Panc1 (cell line): Measurements from ENCODE around the gene C1QTNF2.

Experiments used
- POLR2AphosphoS5 ChIP-seq: IDR thresholded peaks from 2 replicates; pipeline ENCODE4 v1.6.1; 2012; ENCODE audit warnings: mild to moderate bottlenecking, low read depth, low read length, moderate library complexity
- TF ChIP-seq, protein P1 (sequence below), 2 experiments: IDR thresholded peaks; 2 replicates each; pipeline ENCODE4 v1.6.1; 2011 to 2012; ENCODE audit warnings: low read depth in 2 of 2, control low read depth in 1 of 2, low read length in 1 of 2, mild to moderate bottlenecking in 1 of 2, moderate library complexity in 1 of 2; ENCODE audit not compliant: insufficient read depth in 1 of 2
- TF ChIP-seq, protein P2 (sequence below): fragments of 450-650 bp; IDR thresholded peaks from 2 replicates; pipeline ENCODE4 v1.5.1; 2017; ENCODE audit warnings: mild to moderate bottlenecking

DNA sequence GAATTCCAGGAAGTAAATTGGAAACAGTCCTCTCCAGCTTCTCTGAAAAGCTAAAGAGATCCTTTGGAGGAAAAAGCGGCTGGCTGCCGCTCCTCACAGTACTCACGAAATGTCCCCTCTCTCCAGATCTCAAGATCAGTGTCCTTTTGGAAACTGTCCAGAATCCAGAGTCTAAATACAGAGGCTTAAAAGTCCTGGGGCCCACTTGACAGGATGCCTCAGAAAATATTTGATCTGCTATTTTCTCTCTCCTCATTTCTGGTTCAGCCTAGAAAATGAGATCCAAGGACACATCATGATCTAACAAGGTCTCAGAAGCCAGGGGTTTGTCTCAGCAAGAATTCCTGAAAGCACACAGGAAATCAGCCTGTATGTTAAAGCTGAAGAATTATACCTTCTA, 7.2 kb downstream of the C1QTNF2 start:
- TF ChIP-seq, protein P1, sequence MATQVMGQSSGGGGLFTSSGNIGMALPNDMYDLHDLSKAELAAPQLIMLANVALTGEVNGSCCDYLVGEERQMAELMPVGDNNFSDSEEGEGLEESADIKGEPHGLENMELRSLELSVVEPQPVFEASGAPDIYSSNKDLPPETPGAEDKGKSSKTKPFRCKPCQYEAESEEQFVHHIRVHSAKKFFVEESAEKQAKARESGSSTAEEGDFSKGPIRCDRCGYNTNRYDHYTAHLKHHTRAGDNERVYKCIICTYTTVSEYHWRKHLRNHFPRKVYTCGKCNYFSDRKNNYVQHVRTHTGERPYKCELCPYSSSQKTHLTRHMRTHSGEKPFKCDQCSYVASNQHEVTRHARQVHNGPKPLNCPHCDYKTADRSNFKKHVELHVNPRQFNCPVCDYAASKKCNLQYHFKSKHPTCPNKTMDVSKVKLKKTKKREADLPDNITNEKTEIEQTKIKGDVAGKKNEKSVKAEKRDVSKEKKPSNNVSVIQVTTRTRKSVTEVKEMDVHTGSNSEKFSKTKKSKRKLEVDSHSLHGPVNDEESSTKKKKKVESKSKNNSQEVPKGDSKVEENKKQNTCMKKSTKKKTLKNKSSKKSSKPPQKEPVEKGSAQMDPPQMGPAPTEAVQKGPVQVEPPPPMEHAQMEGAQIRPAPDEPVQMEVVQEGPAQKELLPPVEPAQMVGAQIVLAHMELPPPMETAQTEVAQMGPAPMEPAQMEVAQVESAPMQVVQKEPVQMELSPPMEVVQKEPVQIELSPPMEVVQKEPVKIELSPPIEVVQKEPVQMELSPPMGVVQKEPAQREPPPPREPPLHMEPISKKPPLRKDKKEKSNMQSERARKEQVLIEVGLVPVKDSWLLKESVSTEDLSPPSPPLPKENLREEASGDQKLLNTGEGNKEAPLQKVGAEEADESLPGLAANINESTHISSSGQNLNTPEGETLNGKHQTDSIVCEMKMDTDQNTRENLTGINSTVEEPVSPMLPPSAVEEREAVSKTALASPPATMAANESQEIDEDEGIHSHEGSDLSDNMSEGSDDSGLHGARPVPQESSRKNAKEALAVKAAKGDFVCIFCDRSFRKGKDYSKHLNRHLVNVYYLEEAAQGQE (IDR thresholded peaks at IDR 0.05; ENCODE audit: insufficient read depth in 1 of 2, low read depth in 2 of 2, low read length in 1 of 2) = no peak
- TF ChIP-seq POLR2AphosphoS5 = no peak
- TF ChIP-seq, protein P2, sequence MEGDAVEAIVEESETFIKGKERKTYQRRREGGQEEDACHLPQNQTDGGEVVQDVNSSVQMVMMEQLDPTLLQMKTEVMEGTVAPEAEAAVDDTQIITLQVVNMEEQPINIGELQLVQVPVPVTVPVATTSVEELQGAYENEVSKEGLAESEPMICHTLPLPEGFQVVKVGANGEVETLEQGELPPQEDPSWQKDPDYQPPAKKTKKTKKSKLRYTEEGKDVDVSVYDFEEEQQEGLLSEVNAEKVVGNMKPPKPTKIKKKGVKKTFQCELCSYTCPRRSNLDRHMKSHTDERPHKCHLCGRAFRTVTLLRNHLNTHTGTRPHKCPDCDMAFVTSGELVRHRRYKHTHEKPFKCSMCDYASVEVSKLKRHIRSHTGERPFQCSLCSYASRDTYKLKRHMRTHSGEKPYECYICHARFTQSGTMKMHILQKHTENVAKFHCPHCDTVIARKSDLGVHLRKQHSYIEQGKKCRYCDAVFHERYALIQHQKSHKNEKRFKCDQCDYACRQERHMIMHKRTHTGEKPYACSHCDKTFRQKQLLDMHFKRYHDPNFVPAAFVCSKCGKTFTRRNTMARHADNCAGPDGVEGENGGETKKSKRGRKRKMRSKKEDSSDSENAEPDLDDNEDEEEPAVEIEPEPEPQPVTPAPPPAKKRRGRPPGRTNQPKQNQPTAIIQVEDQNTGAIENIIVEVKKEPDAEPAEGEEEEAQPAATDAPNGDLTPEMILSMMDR = no peak
